HG02840 (cell line): ENCODE data around the gene CCDC3.
"Not testable (repeated sequence)": the region's sequence is repeated elsewhere in the genome, so short reads cannot be mapped to it uniquely, and the experiment has no call there.

Experiments
- ATAC-seq: cut with Tn5 transposase; IDR thresholded peaks from one replicate; pipeline ENCODE4 v1.9.1; 2021; ENCODE audit warnings: mild to moderate bottlenecking, moderate library complexity, moderate number of reproducible peaks; ENCODE audit not compliant: unreplicated experiment, low FRiP score

CCDC3 gene

DNA sequence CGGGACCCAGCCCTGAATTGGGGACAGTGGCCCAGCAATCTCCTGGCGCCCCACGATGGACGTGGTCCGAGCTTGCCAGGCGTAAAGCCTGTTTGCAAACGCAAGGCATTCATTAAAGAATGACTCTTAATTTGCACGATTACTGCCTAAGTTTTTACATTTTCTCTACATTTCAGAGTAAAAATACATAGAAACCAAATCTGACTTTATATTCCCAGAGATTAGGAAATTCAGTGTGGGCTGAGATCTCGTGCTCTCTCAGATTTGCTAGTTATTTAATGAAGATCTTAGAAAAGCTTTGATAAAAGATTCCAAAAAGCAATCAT, 337 bp upstream of the CCDC3 start:
- ATAC-seq: no peak

DNA sequence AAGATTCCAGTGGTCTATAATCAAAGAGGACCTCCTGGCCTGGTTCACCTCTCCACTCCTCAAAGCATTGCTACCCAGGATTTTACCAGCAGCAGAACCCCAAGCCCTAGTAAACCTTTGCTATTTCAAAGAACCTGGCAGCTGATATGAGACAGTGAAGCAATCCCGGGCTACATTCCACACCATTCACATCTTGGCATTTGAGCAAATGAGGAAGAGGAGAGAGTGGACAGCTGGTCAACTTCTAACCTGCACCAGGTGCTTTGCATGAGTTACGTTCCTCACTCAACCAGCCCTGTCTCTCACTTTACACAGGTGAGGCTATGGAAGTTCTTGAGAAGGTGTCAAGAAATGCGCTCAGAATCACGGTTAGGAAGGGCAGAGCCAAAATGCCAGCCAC, 1.1 kb downstream of the CCDC3 start:
- ATAC-seq: no peak

DNA sequence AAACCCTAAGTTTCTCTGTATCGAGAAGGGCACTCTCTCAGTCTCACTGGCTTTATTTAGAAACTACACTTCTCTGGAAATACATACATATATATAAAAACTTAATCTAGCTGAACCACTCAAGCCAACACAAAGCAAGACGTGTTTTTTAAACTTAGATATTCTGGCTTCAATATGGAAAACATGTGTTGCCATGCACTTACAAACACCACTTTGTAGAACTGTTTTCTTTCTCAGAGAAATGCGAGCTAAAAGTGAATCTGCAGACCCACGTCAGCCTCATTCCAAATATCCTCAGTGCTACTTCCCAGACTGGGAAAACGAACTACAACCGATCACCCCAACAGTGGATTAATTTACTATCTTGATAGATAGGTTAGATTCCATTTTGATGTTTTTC, 1.7 kb downstream of the CCDC3 start:
- no peak for ATAC-seq

DNA sequence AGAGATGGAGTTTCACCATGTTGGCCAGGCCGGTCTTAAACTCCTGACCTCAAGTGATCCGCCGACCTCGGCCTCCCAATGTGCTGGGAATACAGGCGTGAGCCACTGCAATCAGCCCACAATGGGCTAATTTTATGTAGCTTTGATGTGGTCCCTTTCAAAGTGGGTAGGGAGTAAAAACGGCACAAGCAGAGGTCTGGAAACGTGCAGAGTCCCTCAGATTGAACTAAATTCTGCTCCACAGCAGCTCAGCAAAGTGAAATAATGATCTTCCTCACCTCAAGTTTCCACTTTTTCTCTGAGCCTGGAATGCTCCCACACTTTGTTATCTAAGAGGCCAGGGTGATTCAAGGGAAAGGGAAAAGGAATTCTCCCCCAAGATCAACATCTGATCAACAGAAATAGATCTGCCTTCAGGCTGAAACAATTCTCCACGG, 6.1 kb downstream of the CCDC3 start:
- no peak for ATAC-seq

DNA sequence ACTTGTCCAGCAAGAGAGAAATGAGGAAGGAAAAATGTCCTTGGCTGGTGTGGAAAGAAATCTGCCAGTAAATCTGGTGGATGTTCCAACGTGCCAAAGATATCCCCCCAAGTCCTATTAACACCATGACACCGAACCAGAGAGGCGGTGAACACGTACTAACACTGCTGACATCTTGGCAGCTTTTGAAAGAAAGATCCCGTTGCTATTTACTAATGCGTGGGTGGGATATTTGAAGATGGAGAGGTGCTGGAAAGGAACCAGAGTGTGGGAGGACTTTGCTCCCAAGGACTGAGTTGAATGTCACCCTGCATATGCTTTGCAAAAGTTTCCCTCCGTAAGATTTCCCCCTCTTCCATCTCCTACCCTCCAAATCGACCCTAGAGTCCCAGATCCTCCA, 7.9 kb downstream of the CCDC3 start:
- no peak for ATAC-seq

DNA sequence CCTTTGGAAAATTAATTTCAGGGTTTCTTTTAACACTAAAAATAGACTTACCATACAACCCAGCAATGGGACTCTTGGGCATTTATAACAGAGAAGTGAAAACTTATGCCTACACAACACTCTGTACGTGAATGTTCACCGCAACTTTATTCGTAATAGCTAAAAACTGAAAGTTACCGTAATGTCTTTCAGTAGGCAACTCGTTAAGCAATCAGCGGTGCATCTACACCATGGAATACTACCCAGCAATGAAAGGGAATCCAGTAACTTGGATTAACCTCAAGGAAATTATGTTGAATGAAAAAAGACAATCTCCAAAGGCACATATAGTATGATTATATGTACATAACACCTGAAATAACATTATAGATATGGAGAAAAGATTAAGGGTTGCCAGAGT, 16.2 kb downstream of the CCDC3 start:
- no peak for ATAC-seq

DNA sequence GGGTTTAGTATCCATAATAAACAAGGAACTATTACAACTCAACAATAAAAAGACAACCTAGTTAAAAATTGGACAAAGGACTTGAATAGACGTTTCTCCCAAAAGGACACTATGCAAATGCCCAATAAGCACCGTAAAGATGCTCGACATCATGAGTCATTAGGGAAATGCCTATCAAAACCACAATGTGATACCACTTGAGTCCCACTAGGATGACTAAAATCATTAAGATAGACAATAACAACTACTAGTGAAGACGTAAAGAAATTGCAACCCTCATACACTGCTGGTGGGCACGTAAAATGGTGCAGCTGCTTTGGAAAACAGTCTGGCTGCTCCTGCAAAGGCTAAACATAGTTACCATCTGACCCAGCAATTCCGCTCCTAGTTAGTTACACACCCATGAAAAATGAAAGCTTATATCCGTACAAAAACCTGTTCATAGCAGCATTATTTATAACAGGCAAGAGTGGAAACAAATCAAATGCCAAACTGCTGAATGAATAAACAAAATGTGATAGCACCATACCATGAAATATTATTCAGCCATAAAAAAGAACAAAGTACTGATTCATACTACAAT, 17.3 kb downstream of the CCDC3 start:
- ATAC-seq: no peak

DNA sequence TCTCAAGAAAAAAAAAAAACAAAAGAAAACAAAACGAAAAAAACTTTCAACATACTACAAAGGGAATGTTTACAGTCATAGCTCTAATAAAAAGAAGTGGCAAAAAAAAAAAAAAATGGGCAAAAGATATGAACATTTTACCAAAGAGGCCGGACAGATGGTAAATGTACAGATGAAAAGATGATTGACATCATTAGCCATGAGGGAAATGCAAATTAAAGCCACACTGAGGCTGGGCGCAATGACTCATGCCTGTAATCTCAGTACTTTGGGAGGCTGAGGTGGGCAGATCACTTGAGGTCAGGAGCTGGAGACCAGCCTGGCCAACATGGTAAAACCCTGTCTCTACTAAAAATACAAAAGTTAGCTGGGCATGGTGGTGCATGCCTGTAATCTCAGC, 17.9 kb downstream of the CCDC3 start:
- not testable (repeated sequence) for ATAC-seq

DNA sequence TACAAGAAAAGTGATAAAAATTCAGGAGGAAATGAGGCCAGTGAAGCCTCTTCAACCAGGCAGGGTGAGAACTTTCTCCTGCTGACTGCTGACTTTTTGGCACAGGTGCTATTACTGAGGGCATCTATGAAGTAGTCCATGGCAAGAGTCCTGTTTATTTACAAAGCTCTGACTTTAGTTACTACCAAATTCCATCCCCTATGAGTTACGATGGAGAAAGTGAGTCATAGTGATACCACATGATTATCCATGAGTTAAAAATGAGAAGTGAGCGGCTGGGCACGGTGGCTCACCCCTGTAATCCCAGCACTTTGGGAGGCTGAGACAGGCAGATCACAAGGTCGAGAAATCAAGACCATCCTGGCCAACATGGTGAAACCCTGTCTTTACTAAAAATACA, 19.9 kb downstream of the CCDC3 start:
- no peak for ATAC-seq

DNA sequence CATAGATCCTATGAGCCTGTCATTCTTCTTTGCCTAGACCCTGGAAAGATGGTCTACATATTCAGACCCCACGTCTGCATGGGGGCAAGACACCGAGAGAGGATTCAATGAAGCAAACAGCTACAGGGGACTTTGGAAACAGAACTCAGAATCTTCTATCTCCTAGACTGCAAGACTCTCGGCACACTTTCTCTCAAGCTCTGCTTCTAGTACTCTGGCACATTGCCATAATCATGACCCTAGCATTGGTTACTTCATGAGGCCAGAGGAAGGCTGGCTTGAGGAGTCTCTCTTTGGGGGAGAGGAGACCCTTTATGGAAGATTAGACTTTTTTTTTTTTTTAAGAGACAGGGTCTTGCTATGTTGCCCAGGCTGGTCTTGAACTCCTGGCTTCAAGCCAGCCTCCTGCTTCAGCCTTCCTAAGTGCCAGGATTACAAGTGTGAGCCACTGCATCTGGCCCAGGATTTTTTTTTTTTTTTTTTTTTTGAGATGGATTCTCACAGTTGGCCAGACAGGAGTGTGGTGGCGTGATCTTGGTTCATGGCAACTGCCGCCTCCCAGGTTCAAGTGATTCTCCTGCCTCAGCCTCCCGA, 20.7 kb downstream of the CCDC3 start:
- ATAC-seq: no peak

DNA sequence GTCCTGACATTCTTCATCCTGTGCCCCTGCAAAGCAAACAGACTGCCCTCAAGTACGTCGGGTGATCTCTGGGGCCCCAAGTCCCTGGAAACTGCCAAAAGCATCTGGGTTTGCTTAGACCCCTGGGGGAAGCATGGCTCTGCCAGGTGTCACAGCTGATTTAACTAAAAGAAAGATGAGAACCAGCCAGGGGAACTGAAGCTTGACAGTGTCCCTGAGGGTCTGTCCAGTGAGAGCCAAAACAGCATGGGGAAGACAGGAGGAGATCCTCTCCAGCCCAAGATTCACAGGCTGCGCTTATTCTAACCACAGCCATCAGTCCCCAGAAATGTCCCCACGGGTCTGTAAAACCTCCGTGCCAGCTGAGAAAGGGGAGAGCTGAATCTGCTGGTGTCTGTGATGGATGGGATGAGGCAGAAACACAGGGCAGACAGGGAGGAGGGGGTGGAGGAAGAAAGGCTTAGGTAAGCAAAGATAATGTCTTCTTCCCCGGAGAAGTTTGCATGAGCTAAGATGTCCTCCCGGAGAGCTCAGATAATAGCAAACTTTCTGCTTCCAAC, 21.3 kb downstream of the CCDC3 start:
- ATAC-seq: no peak

DNA sequence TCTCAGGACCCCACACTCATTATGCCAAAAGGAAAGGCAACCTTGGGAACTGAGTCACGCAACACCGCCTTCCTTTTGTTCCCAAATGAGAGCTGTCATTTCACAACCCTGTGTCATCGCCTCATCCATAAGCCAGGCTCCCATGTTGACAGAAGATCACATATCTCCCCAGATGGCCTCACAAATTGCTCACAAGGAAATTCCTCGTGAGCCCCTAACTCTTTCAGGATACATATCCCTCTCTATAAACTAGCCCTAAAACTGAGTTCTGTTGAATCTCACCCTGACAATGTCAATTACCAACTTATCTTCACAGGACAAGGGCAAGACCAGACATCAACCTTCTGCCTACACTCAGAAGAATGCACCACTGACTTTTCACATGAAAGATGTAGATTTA, 22.6 kb downstream of the CCDC3 start:
- no peak for ATAC-seq

DNA sequence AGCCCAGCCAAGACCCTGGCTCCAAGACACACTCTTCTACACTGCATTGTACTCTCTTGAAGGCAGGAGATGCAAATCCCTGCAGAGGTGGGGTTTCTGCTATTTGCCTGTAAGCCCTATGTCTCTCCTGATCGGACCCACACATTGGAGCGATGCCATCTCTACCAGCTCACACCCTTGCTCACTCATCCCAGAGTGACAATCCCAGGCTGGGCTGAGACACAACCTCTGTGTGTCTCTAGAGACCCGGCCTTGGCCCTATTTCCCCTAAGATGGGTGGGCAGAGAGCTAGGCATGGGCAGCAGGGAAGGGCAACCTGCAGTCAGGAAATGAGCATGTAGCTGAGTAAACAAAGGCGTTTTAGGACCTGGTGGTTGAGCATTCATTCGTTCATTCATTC, 25.6 kb downstream of the CCDC3 start:
- no peak for ATAC-seq

DNA sequence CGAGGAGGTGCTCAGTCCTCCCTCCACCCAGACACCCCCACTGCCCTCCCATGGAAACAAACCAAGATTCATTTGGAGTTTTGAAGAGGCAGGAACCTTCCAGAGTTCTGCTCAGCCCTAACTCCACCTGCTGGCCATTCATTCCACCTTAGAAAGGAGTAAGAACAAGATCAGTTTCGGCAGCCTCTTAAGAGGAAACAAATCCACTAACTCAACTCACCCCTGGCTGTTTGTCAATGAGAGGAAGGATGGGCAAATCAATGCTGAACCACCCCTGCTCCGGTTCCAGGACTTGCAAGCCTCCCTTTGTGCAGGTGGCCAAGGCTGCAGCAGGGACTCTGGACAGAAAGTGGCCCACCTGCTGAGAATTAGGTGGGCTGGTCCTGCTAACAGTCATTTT, 26.2 kb downstream of the CCDC3 start:
- ATAC-seq: no peak

DNA sequence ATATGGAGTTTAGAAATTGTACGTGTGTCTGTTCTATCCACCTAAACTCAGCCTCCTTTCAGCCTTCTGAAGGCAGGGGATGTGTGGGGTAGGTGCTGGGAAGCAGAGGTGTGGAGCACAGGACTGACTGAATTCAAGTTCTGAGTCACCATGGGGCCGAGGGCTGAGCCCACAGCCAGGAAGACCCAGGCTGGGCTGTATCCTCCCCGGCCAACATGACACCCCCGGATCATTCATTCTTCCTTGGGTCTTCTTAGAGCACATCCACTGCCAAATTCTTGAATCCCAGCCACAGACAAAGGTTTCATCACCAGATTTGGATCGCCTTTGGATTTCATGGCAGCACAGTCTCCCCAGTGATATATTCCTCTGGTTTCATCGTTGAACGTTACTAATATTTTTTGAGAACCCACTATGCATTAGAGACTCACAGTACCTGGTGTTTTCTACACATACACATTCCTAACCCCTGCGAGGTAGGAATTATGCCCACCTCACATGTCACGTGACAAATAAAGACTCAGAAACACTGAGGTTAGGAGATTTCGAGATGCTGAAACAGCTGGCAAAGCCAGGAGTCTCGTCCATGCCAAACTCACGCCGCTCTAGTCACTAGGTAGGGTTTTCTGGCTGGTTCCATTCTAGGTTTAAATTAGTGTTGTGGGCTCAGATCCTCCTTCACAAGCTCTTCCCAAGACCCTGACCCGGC, 26.9 kb downstream of the CCDC3 start:
- no peak for ATAC-seq

DNA sequence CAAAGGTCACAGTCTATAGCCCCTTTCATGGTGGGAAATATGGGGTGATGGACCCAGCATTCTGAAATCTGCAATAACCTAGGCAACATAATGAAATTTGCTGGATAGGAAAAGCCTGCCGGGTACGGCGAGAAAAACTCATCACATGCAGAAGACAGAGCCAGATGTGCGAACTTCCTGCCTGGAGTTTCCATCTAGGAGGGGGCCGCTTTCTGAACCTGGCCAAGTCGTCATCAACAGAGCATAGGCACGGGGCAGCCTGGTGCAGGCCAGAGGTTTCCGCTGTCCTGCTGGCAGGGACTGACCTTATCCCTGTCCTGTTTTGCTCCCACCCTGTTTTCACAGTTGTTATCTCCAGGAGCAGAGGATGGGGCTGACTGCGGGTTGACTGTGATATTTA, 27.4 kb downstream of the CCDC3 start:
- no peak for ATAC-seq

DNA sequence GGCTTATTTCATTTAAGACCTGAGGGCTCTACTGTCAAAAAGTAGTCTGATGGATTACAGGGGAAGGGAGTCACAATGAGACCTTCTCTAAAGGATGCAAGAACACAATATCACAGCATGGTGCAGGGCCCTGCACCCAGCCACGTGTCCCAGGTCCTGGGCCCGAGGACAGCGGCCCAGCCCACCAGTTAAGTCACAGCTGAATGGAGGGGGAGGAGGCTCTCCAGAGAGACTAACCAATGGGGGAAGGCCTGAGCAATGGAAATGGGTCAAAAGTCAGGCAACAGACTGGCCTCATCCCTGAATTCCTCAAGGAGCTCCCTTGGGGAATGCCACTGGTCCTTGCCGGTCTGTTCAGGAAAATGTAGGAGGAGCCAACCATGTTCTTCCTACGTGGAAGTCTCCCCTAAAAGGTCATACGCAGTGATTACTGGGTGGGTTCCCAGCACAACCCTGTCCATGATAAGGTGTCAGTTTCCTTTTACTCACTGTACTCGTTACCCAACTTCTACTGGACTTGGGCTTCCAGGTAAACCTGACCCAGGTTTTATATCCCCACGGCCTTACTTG, 28.3 kb downstream of the CCDC3 start:
- ATAC-seq: no peak

DNA sequence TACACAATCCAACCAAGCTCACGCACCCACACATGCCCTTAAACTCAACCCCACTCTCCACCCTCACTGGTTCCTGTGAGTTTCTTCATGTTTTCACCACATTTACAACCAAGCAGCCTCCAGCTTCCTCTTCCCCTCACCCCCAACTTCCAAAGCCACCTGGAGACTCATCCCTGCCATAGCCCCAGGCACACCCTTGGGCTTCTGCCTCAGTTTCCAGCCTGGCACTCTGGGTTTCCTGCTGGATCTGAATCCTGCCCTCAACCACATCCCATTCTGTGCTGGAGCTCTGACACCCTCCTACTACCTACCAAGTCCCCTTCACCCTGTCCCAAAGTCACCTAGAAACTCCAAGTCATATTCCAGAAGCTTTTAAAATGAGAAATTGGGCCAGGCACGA, 29.4 kb downstream of the CCDC3 start:
- no peak for ATAC-seq

DNA sequence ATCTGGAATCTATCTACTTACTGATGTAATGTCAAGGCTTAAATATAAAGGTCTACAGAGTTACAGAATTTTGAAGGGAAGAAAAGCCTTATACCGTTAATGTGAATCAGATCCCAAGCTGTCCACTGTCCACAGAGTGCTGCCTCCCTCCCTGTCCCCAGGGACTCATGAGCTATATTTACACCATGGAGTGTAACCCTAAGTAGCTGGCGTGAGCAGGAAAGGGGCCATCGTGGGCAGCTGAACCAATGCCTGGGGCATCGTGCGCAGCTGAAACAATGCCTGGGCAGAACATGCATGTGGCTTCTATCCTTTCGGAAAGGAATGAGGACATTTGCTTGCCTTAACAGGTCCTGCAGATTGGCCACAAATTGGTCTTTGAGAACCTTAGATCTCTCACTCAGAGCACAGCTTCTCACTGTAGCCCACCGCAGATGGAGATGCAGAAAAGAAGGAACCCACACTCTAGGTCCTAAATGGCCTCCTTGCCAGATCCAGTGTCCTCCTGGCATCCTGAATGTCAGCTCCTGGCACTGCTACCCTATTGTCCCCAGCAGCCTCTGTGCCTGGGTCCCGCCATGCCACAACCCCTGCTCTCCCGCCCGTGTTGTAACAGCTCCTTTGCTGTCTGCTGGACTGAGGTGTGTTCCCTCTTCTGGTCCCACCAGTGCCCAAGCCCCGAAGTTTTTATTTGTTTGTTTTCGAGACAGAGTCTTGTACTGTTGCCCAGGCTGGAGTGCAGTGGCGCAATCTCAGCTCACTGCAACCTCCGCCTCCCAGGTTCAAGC, 30.3 kb downstream of the CCDC3 start:
- ATAC-seq: no peak

DNA sequence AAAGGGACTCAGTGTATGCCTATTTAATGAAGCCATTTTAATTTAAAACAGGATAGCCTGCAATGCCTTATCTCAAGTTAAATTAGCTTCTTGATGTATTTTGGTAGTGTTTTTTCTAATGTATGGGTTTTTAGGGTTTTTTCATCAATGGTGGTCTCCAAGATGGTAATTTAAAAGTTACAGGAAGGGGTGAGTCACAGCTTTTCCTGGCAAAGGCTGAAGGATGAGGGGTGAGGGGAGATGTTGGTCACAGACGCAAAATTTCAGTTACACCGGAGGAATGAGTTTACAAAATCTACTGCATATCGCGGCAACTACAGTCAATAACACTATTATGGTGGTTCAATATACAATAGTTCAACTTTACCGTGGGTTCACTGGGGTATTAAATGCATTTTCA, 31.6 kb downstream of the CCDC3 start:
- no peak for ATAC-seq

DNA sequence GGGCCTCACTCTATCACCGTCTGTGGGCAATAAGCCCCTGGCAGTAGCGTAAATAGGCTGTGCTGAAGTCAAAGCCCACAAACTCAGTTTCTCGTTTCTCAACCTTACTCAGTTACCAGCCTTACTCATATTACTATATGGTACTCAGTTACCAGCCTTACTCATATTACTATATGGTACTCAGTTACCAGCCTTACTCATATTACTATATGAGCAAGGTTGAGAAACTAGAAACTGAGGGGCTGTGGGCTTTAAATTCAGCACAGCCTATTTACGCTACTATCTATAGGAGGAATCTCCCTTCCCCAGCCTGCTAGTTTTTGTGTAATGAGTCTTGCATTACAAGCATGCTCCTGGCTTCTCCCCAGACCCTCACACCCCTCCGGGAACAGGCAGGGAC, 35.4 kb downstream of the CCDC3 start:
- ATAC-seq: no peak
